OCI-LY3 (cell line): Measurements from ENCODE around the gene TBX4.

ENCODE experiments used
- H2AFZ ChIP-seq: fragments of 200-600, 300-600 bp; shearing (Covaris generic); 2 replicates; pipeline ENCODE4 v1.6.0; 2014; ENCODE audit warnings: antibody characterized with exemption, low read depth, low read length
- H3K27ac ChIP-seq: fragments of 200-600, 300-600 bp; sonication (generic); 2 replicates; pipeline ENCODE4 v1.5.1; 2014; ENCODE audit warnings: mild to moderate bottlenecking, low read length, moderate library complexity, mixed read lengths
- H3K27me3 ChIP-seq: fragments of 200-600, 300-600 bp; sonication (generic); 2 replicates; pipeline ENCODE4 v1.6.1; 2014; ENCODE audit warnings: low read depth, low read length, mixed read lengths
- H3K36me3 ChIP-seq: fragments of 200-600, 300-600 bp; sonication (generic); replicated peaks from 2 replicates; pipeline ENCODE3; 2014; ENCODE audit warnings: low read depth, low read length, mixed read lengths
- H3K4me1 ChIP-seq: fragments of 300-600, 200-600 bp; sonication (generic); 2 replicates; pipeline ENCODE4 v1.6.1; 2014; ENCODE audit warnings: low read length, mixed read lengths
- H3K4me2 ChIP-seq: fragments of 200-600, 300-600 bp; sonication (generic); 2 replicates; pipeline ENCODE4 v1.6.1; 2014; ENCODE audit warnings: low read length, mixed read lengths
- H3K4me3 ChIP-seq: fragments of 300-600, 200-600 bp; sonication (generic); 2 replicates; pipeline ENCODE4 v1.5.1; 2014; ENCODE audit warnings: antibody characterized with exemption, mild to moderate bottlenecking, low read length, moderate library complexity
- H3K79me2 ChIP-seq: fragments of 300-600, 200-600 bp; shearing (Covaris generic); 2 replicates; pipeline ENCODE4 v1.6.1; 2014; ENCODE audit warnings: mild to moderate bottlenecking, low read length, mixed read lengths
- H3K9ac ChIP-seq: fragments of 300-600, 200-600 bp; shearing (Covaris generic); 2 replicates; pipeline ENCODE4 v1.6.0; 2014; ENCODE audit warnings: mild to moderate bottlenecking, low read length, moderate library complexity
- H3K9me3 ChIP-seq: fragments of 200-600, 300-600 bp; shearing (Covaris generic); 2 replicates; pipeline ENCODE4 v1.6.1; 2014; ENCODE audit warnings: low read length, mixed read lengths; ENCODE audit not compliant: insufficient read depth
- H4K20me1 ChIP-seq: fragments of 200-600, 300-600 bp; sonication (generic); 2 replicates; pipeline ENCODE4 v1.6.1; 2016; ENCODE audit warnings: low read length, mixed read lengths; ENCODE audit not compliant: insufficient read depth
- CTCF ChIP-seq: fragments of 200-600, 300-600 bp; sonication (generic); IDR thresholded peaks from 2 replicates; pipeline ENCODE4 v1.5.1; 2014; ENCODE audit warnings: antibody characterized with exemption, low read length, low read depth
- EZH2phosphoT487 ChIP-seq: fragments of 200-600 bp; shearing (Covaris generic); IDR thresholded peaks from 2 replicates; pipeline ENCODE4 v1.6.1; 2018; ENCODE audit warnings: antibody characterized with exemption, mixed run types, low read depth

Gene TBX4

GRCh38 chr17:61406971-61407911 lies 45.0 kb upstream of the TBX4 start:
- no peaks in the 10 kb centered on the region for H3K4me1 ChIP-seq
- no peaks in the 10 kb centered on the region for H4K20me1 ChIP-seq

DNA sequence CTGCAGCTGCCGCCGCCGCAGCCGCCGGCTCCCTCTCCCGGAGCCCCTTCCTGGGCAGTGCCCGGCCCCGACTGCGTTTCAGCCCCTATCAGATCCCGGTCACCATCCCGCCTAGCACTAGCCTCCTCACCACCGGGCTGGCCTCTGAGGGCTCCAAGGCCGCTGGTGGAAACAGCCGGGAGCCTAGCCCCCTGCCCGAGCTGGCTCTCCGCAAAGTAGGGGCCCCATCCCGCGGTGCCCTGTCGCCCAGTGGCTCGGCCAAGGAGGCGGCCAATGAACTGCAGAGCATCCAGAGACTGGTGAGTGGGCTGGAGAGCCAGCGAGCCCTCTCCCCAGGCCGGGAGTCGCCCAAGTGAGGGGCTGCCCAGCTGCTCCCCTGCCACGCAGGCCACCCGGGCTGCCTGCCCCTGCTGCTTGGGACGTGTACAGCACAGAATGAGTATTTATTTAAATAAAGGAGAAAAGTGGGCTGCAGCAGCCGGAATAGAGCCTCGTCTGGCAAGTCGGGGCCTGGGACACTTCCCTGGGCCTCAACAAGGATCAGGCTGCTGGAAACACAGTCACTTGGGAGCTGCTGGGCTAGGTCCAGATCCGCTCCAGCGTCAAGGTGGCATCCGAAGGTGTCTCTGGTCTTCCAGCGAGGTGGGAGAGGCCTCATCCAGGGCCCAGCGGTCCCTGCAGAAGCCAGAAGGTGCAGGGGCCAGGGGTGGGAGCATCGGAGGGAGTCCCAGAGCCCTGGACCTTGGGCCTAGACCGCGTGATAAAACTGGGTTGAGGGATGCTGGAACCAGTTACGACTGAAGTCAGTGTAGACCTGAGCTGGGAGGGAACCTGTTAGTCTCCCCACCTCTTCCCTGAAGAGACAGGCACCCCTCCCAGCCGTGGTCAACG lies 43.8 kb upstream of the TBX4 start:
- no peaks in the 10 kb centered on the region for H3K36me3 ChIP-seq
- H3K4me1 ChIP-seq: no peaks in the 10 kb centered on the region
- H3K27ac ChIP-seq: no peak overlapping the region
- H3K27me3 ChIP-seq: peaks cover 6% of the 10 kb centered on the region; the same call in 1 of the 2 replicates
- H3K4me2 ChIP-seq: peak overlapping the region; percentile 78
- no peaks in the 10 kb centered on the region for H3K9me3 ChIP-seq
- H2AFZ ChIP-seq: no peak overlapping the region
- H3K4me3 ChIP-seq: peak overlapping the region; percentile 81; the same call in 1 of the 2 replicates
- H3K9ac ChIP-seq: no peak overlapping the region
- TF ChIP-seq CTCF (no peak), EZH2phosphoT487 (no peak)
- no peaks in the 10 kb centered on the region for H4K20me1 ChIP-seq
- H3K79me2 ChIP-seq: no peaks in the 10 kb centered on the region

More at GRCh38 chr17:61406971-61407911, 45.0 kb upstream of the TBX4 start:
- H2AFZ ChIP-seq: no peak overlapping the region
- H3K9ac ChIP-seq: no peak overlapping the region
- H3K79me2 ChIP-seq: no peaks in the 10 kb centered on the region
- peaks cover 6% of the 10 kb centered on the region; the same call in 1 of the 2 replicates for H3K27me3 ChIP-seq
- no peaks in the 10 kb centered on the region for H3K36me3 ChIP-seq
- no peak overlapping the region for H3K4me3 ChIP-seq
- TF ChIP-seq CTCF: no peak
- no peaks in the 10 kb centered on the region for H3K9me3 ChIP-seq
- H3K27ac ChIP-seq: no peak overlapping the region
- H3K4me2 ChIP-seq: no peak overlapping the region

GRCh38 chr17:61409301-61410112 lies 42.7 kb upstream of the TBX4 start:
- Histone ChIP-seq H3K9me3 (no peaks in the 10 kb centered on the region), H3K27me3 (peaks cover 6% of the 10 kb centered on the region; the same call in 1 of the 2 replicates), H4K20me1 (no peaks in the 10 kb centered on the region), H3K4me3 (peak overlapping the region; percentile 81), H3K4me2 (peak overlapping the region; percentile 78), H3K27ac (no peak overlapping the region), H3K9ac (peak overlapping the region; percentile 51; the same call in 1 of the 2 replicates), H3K79me2 (no peaks in the 10 kb centered on the region), H2AFZ (peak overlapping the region; percentile 93; the same call in 1 of the 2 replicates), H3K36me3 (no peaks in the 10 kb centered on the region), H3K4me1 (no peaks in the 10 kb centered on the region)
- TF ChIP-seq CTCF: no peak
- no peak for TF ChIP-seq EZH2phosphoT487
